GM19395 (cell line): ENCODE data around the gene MEF2C.
"Not testable (repeated sequence)": the region's sequence is repeated elsewhere in the genome, so short reads cannot be mapped to it uniquely, and the experiment has no call there.

Experiments
- ATAC-seq: cut with Tn5 transposase; IDR thresholded peaks from one replicate; pipeline ENCODE4 v1.9.1; 2021; ENCODE audit warnings: mild to moderate bottlenecking, moderate library complexity; ENCODE audit not compliant: unreplicated experiment

MEF2C gene

DNA sequence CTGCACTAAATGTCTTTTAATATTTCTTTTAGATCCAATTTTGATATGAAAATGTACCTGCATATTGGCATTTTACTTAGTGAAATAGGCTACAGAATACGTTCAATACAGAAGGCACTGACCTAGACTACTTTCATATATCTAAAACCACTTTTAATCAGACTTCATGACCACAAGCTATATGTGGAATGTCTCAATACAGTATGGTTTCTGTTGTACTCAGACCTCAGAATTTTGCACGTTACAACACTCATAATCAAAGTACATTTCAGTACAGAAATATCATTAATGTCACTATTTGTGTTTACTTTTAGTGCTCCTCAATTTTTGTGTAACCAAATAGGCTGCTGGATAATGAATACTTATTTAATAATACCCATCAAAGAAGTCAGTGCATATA, 74.8 kb downstream of the MEF2C start:
- ATAC-seq: peak; percentile 72

DNA sequence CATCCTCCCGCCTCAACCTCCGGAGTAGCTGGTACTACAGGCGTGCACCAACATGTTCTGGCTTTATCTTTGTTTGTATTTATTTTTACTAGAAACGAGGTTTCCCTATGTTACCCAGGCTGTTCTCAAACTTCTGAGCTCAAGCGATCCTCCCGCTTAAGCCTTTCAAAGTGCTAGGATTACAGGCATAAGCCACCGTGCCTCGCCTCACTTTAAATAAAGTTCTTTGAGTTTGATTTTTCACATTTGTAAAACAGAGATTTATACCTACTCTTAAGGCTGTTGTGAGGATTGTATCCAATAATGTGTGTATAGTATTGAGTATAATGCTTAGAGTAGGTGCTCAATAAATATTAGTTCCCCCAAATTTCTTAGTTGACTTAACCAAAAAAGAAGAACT, 75.7 kb downstream of the MEF2C start:
- no peak for ATAC-seq

DNA sequence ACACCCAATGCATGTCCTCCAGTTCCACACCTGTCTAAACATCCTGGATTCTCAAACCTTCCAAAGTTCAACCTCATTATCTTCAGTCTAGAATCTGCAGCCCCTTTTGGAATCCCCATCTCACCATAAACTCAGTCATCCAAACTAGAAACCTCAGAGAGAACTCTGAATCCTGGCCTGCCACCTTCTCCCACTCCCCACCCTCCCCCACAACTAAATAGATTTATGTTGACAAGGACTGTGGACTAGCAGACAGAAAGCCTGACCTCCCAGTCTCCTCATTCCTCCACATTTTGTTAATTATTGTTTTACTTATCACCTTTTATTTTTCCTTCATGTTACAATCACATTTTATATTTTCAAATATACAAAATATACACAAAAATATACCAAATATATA, 76.6 kb downstream of the MEF2C start:
- ATAC-seq: no peak

DNA sequence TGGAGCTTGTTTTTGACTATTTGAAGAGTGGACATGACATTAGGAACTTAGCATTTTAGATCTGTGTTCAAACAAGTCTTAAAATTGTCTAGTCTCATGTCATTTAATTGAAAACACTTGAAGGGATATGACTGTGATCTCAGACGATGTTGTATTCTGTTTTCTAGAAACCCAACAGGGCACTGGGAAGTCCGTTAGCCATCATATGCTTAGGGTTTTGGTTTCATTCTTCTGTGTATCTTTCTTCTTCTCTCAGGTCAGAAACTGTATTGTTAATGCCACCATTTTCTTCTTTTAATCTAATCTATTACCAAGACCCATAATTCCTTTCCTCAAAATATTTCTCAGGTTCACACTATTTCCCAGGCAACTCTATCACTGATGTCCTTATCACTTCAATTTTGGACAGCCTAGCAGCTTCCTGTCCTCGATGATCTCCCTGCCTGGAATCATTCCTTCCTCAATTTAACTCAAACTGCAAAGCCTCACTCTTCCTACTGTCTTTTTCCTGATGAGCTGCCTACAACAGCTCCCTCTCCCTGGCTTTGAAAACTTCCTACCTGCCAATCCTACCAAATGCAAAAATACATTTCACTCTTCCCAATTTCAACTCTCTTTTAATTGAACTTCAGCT, 77.7 kb downstream of the MEF2C start:
- ATAC-seq: peak; percentile 59

DNA sequence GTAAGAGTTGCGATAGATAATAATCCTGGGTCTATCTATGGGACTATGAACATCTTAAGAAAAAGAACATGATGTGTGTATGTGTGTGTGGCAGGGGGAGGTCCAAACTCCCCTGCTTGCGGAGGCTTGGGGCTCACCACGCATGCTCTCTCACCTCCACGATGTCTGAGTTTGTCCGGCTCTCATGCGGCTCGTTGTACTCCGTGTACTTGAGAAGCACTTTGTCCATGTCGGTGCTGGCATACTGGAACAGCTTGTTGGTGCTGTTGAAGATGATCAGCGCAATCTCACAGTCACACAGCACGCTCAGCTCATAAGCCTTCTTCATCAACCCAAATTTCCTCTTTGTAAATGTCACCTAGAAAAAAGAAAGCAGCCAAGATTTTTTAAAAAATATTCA, 78.5 kb downstream of the MEF2C start:
- no peak for ATAC-seq

DNA sequence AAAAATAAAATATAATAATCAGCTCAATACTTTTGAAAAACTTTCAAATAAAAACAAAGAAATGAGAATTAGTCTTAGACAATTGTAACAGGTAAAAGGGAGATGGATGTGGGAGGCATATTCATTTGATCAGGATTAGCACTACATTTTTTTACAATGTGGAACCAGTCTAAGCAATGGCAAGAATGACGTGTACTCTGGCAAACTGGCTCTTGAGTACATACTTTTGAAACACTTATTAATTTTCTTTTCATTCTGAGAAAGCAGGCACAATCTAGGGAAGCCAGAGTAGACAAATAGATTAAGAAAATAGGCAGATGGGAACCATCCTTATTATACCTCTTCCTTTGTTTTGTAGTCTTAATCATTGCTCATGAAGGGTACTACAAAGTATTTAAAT, 79.7 kb downstream of the MEF2C start:
- no peak for ATAC-seq

DNA sequence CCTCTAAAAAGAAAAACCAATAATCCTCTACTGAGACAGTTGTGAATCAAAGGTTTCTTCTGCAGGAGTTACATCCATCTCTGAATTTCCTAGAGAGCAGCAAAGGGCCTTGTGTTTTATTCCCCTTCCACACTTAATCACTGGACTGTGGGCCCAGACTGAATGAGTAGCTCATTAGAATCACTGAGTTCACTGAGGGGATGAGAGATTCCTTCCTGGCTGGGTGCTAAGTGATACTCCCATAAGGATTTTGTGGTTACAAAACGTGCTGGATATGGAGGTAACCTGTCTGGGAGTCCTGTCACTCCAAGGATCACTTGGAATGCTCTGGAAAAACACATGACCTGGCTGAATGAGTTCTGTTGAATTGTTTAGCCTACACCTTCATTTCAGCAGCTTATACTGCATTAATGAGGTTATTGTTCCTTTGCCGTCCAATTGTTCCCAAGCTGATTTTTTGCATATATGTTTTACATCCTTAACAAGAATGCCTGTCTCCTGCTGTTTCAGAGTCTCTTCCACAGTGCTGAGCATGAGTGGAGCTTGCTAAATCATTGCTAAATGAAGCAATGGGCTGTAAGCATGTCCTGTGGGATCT, 82.9 kb downstream of the MEF2C start:
- no peak for ATAC-seq

DNA sequence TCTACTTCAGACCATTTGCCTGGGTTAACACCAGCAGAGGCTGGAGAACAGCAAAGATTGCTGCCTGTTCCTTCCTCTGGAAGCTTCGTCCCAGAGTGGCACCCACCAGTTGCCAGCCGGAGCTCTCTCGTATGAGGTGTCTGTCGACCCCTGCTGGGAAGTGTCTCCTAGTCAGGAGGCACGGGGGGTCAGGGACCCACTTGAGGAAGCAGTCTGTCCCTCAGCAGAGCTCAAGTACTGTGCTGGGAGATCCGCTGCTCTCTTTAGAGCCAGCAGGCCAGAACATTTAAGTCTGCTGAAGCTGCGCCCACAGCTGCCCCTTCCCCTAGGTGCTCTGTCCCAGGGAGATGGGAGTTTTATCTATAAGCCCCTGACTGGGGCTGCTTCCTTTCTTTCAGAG, 84.1 kb downstream of the MEF2C start:
- ATAC-seq: not testable (repeated sequence)

DNA sequence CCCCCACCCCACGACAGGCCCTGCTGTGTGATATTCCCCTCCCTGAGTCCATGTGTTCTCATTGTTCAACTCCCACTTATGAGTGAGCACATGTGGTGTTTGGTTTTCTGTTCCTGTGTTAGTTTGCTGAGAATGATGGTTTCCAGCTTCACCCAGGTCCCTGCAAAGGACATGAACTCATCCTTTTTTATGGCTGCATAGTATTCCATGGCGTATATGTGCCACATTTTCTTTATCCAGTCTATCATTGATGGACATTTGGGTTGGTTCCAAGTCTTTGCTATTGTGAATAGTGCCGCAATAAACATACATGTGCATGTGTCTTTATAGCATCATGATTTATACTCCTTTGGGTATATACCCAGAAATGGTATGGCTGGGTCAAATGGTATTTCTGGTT, 89.2 kb downstream of the MEF2C start:
- not testable (repeated sequence) for ATAC-seq

DNA sequence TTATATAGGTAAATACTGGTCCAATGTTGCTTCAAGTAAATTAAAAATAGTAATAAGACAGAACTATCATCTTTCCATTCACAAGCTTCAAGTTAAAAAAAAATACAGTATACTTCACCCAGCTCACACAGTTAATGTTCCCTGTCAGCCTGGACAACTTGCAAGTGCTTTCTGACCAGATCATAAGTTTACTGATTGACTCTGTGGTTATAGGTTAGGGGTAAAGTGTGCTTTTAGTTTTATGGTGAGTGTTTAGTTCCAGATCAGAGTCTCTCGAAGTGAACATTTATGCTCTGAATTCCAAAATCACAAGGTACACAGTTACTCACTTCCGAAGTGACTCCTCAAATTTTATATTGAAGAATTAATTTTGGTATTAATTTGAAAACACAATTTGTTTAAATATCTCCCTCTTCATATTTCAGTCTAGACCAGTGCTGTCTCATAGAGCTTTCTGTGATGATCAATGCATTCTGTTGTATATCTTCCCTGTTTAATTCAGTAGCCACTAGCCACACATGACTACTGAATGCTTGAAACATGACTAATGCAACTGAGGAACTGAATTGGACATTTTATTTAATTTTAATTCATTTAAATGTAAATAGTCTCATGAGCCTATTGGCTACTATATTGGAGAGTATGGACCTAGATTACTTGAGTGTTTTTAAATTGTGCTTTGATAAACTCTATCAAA, 90.7 kb downstream of the MEF2C start:
- peak; percentile 86 for ATAC-seq

DNA sequence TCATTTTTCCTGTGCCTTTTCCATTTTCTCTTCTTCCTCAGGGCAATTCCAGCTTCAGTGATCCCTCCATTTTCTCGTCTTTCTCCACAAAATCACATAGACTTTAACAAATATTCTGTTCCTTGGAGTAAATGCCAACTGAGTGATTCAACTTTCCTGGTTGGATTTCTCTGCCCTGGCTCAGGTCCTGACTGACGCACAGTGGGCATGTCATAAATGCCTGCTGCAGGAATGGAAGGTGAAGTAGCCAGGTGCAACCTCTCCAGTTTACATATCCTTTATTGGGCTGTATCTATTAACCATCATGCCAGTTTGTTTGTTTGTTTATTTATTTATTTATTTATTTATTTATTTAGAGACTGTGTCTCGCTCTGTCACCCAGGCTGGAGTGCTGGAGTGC, 95.1 kb downstream of the MEF2C start:
- no peak for ATAC-seq

DNA sequence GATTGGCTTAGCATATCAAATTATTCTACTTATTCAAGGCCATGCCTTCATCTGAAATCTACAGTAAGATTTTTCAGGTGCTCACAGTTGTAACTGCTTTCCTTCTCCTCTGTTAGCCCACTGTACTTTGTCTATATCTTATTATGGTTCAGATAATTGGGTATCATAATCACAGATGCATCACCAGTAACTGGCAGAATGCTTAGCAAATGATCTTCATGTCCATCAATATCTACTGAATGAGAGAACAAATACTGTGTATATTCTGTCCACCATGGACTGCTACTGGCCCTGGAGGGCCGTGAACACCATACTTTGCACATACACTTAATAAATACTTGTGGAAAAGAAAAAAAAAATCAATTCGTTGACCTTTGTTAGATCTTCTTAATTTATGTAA, 96.2 kb downstream of the MEF2C start:
- ATAC-seq: no peak

DNA sequence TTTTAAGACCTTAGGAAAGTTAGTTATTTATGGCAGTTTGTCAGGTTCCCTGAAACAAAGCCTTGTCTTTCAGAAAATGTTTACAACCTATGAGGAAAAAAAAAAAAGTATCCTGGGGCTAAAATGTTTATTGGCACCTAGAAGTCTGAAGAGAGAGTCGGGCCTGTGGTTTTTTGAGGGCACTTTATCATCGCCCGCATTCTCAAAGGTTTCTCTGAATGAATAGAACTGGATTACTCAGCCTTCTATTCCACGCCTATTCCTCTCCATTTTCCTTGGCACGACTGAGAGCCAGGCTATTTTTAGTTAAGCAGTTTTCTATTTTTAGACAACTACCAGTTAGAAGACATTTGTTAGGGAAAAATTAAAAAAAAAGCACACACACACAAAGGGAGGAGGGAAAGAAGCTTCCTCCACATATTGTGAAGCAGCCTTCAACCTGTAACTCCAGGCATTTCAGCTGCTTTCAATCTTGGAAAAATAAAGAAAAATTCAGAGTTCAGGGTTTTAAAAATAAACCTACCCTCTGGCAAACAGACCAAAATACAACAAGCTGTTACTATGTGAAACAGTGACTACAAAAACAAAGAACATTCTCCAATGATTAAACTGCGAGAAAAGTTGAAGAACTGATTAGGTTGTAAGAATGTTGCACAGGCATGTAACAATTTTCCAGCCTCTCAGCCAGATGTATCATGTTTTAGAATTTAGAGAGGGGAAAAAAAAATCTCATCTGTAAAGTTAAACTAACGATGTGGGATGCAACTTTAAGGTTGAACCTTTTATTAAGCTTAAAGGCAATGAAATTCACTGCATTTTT, 97.0 kb downstream of the MEF2C start:
- peak; percentile 75 for ATAC-seq

DNA sequence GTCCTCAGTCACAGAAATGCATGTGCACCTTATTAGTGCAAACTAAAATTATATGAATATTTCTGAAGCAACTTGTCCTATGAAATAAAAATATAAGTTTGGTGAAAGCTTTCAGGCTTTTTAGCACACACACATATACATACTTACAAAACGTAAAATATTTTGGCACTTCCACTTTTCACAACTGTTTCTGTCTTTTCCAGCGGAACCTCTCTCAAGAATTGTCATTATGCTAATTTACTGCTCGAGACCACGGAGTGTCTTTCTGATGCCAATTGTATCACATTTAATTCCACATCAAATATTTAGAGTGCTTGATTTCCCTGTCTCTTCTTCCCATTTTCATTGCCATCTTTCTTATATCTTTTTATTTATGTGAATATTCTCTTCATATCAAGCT, 100.4 kb downstream of the MEF2C start:
- no peak for ATAC-seq

DNA sequence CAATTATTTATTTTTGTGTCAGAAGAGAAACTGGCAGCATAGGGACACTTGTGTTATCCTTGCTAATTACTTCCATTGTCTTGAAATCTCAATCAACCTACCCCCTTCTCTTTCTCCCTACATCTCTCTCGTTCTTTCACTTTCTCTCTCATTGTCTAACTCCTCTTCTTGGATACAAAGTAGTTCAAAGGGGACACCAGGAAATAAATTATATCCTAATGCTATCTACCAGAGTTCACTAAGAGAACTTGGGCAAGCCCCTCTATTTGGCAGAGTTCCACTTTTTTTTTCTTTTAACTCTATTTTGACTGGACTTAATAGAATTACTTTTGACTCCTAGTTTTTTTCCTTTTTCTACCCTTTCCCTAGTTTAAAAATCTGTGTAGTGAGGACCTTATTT, 102.2 kb downstream of the MEF2C start:
- no peak for ATAC-seq

DNA sequence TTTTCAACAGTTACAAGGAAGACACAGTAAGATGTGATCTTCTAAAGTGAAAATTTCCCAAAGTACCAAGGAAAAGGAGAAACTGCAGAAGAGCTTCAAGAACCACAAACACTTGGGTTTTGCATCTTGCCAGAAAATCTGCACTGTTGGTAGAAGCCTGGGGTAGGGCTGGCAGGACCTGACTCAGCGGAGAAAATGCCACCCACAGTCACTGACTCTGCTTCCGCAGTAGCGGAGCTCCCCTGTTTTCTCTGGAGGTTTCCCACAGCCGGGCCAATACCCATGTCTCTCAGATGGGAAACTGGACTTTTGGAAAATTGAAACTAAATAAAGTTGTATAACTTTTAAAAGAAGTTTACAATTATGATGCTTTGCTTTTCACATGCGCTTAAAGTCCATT, 104.2 kb downstream of the MEF2C start:
- ATAC-seq: no peak

DNA sequence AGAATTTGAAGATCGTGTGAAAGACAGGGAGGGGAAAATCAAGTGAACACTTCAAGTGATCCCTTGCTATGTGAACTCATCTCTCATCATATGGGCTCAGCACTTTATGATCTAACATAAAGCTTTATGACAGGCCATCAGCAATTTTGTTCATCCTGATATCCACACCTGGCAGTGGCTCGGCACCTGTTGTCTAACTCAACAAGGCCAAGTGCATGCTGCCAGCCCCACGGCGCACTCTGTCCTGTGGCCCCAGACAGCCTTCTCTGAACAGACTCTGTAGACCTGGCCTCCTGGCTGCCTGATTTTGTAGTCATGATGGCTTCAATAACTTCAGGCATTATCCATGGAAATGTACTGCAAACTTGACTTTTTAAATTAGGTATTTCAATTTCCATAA, 106.3 kb downstream of the MEF2C start:
- ATAC-seq: no peak

DNA sequence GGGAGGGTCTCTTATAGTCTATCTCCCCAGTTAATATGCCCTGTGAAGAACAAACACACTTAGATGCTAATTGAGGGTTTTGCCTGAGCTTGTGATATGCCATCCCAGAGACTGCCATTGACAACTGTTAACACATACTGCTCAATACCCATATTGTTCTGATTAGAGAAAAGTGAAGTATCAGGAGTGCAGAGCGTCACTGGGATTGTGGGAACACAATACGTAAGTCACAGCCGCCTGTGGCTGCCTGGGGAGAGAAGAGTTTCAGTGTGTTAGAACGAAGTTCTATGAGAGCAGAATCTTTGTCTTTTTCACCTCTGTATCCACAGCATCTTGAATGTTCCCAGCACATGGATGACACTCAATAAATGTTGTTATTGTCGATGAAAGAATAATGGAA, 110.2 kb downstream of the MEF2C start:
- no peak for ATAC-seq

DNA sequence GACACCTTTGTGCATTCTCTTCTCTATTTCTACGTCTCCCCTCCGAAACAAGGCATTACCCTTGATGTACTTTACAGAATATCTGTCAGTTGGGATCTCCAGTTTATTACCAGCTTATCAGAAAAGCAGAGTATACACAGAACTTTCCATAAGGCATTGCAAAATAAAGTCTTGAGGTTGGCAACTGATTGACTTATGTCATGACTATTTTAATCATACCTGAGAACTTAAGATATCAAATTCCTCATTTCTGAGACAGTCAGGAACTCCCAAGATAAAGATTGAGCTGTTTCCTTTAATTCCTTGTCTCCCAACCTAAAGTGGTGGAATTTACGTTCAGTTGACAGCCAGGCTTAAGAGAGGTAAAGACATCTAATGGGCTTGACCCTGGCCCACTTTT, 110.9 kb downstream of the MEF2C start:
- ATAC-seq: no peak

DNA sequence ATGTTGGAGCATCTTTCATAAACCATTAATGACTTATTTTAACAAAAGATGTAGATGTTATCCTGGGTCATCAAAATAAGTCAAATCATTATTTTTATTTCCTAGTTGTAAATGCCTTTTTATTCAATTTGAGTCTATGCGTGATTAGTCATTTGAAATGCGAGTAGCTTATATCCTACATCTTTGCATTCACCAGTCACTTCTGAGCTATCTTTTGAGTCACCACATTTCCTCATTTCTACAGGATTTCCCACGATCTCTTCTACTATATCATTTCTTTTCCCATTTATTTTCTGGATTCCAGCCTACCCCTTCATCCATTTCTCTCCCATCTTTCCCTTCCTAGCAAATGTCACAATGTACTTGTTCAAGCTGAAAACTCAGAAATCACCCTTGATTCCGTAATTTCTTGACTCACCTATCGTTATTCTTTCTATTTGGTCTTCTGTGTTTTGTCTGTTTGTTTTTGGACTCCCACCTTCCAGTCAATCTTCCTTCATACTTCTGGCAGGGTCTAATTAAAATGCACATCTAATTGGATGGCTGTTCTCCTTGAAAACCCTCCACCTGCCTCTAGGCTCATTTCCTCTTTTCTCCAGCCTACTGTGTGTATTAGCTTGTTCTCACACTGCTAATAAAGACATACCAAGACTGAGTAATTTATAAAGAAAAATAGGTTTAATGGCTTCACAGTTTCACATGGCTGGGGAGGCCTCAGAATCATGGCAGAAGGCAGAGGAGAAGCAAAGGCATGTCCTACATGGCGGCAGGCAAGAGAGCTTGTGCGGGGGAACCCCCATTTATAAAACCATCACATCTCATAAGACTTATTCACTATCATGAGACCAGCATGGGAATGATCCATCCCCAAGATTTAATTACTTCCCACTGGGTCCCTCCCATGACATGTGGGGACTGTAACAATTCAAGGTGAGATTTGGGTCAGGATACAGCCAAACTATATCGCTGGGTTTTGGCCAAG, 112.4 kb downstream of the MEF2C start:
- ATAC-seq: no peak

DNA sequence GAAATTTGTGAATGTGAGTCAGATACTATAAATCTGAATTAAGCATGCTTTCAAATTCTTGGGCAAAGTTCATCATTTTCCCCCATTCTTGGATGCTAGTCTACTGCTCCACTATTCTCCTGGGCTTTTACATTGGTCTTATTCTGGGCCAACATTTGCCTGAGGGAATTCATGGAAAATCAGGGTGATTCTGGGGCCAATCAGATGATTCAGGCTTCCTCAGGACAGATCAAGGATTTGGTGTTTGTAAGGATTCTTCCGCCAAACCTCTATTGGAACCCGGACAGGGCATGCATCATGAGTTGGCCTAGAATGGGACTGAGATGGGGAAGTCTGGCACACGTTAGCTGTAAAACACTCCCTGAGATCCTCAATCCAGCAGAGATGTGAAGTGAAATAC, 113.8 kb downstream of the MEF2C start:
- no peak for ATAC-seq
